Activated T-helper 17 cell treated with anti-CD3 and anti-CD28 coated beads, Interleukin-2, amount 50 U/mL, for 72 hours (primary cell): Measurements from ENCODE around the gene S100A4. TPM values are rescaled to one million over a fixed set of nuclear protein-coding genes. Genes with fewer than 3 reads are reported as not detected.

Experiments used
- ATAC-seq: fragments of 150-1000 bp; cut with Tn5 transposase; replicated peaks from 2 replicates; pipeline ENCODE4 v1.10.0; 2021; ENCODE audit warnings: mild to moderate bottlenecking, moderate library complexity
- H3K27ac Mint-ChIP-seq: one replicate; pipeline ENCODE4 v1.8.0; 2022; ENCODE audit warnings: mixed read lengths
- H3K27me3 Mint-ChIP-seq: one replicate; pipeline ENCODE4 v1.8.0; 2022; ENCODE audit warnings: mixed read lengths
- H3K36me3 Mint-ChIP-seq: one replicate; pipeline ENCODE4 v1.8.0; 2022; ENCODE audit warnings: low read depth, mild to moderate bottlenecking, mixed read lengths
- H3K4me1 Mint-ChIP-seq: one replicate; pipeline ENCODE4 v1.8.0; 2022; ENCODE audit warnings: mixed read lengths
- H3K4me3 Mint-ChIP-seq: one replicate; pipeline ENCODE4 v1.8.0; 2022; ENCODE audit warnings: mild to moderate bottlenecking, mixed read lengths
- H3K9me3 Mint-ChIP-seq: one replicate; pipeline ENCODE4 v1.8.0; 2022; ENCODE audit warnings: mixed read lengths
- total RNA-seq, 2 donors: library from RNA; stranded (reverse); gene quantifications; one replicate each; pipeline ENCODE4 v1.2.3, GENCODE V29; 2022

The S100A4 gene
- total RNA-seq, 2 donors from 2014 or later = 1,035 to 1,445 TPM

DNA sequence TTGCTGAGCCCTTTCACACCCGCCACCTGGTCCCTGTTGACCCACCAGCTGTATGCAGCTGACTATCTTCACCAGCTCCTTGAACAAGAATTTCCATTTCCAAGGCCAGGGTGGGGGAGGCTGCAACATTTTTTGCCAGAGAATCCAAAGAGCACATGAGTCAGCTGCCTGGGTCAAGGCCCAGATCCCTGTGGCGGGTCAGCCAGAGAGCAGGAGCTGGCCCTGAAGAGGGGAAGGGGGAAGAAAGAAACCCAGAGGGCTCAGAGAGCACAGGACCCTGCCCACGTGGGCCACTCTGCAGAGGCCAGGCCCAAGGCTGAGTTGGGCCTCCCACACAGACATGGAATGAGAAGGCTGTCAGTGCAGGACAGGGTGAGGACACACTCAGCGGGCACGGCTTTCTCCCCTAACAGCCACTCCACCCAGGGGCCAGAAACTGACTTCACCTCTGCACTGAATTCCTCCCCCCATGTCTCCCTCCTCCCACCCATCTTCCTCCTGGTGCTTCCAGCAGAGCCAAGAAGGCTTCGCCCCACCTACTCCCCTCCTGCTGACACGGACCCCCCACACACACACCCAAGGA lies 38.7 kb downstream of the S100A4 start:
- H3K9me3 Mint-ChIP-seq = no peaks in the 10 kb centered on the region
- no peaks in the 10 kb centered on the region for H3K36me3 Mint-ChIP-seq
- H3K4me3 Mint-ChIP-seq = no peak overlapping the region
- H3K27ac Mint-ChIP-seq = no peak overlapping the region
- H3K4me1 Mint-ChIP-seq = no peaks in the 10 kb centered on the region
- no peak for ATAC-seq
- no peaks in the 10 kb centered on the region for H3K27me3 Mint-ChIP-seq

DNA sequence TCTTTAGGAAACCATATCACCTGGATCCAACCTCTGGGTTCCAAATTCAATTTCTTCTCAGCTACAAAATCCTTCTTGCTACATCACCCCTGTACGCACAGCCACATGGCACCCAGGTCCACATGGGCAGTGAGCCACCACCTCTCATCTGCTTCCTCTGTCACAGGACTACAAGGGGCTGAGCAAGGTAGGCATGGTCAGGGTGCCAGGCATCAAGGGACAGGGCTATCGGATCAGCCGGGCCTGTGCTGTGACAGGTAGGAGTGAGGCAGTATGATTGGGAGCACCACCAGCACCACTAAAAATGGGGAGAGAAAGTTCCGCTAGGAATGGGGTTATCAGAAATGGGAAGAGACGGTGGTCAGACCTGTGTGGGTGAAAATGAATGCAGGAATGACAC lies 39.2 kb downstream of the S100A4 start:
- no peaks in the 10 kb centered on the region for H3K36me3 Mint-ChIP-seq
- no peak overlapping the region for H3K27ac Mint-ChIP-seq
- H3K27me3 Mint-ChIP-seq = no peaks in the 10 kb centered on the region
- no peak for ATAC-seq
- no peak overlapping the region for H3K4me3 Mint-ChIP-seq
- no peaks in the 10 kb centered on the region for H3K9me3 Mint-ChIP-seq
- H3K4me1 Mint-ChIP-seq = no peaks in the 10 kb centered on the region

DNA sequence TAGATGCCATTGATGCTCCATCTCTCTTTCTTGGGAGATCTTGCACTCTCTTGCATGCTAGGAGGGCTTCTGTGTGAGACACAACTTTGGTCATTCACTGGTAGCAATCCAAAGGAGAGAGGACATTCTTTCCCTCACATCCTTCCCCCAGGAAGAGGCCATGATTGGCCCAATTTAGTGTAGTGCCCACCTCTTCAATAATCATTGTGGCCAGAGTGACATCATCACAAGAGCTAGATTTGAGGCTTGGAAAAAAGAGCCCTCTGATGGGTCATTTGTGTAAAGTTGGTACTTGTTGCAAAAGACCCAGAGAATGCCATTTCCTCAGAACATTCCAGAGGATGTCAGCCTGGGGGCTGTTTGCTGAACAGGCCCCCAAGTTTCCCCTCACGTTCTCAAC lies 40.0 kb downstream of the S100A4 start:
- H3K27me3 Mint-ChIP-seq = no peaks in the 10 kb centered on the region
- no peak for ATAC-seq
- no peaks in the 10 kb centered on the region for H3K4me1 Mint-ChIP-seq
- H3K27ac Mint-ChIP-seq = no peak overlapping the region
- no peak overlapping the region for H3K4me3 Mint-ChIP-seq
- H3K9me3 Mint-ChIP-seq = no peaks in the 10 kb centered on the region
- no peaks in the 10 kb centered on the region for H3K36me3 Mint-ChIP-seq

DNA sequence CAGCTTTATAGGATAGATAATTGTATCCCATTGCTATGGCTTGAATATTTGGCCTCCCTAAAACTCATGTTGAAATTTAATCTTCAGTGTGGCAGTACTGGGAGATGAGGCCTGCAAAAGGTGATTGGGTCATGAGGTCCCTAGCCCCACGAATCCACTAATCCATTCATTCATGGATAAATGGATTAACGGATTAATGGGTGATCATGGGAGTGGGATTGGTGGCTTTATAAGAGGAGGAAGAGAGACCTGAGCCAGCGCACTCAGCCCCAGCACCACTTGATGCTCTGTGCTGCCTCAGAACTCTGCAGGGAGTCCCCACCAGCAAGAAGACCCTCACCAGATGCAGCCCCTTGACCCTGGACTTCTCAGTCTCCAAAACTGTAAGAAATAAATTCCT lies 41.8 kb downstream of the S100A4 start:
- H3K4me1 Mint-ChIP-seq = no peaks in the 10 kb centered on the region
- no peak overlapping the region for H3K4me3 Mint-ChIP-seq
- no peak for ATAC-seq
- H3K27ac Mint-ChIP-seq = no peak overlapping the region
- H3K27me3 Mint-ChIP-seq = peaks cover 8% of the 10 kb centered on the region
- H3K36me3 Mint-ChIP-seq = no peaks in the 10 kb centered on the region
- no peaks in the 10 kb centered on the region for H3K9me3 Mint-ChIP-seq

DNA sequence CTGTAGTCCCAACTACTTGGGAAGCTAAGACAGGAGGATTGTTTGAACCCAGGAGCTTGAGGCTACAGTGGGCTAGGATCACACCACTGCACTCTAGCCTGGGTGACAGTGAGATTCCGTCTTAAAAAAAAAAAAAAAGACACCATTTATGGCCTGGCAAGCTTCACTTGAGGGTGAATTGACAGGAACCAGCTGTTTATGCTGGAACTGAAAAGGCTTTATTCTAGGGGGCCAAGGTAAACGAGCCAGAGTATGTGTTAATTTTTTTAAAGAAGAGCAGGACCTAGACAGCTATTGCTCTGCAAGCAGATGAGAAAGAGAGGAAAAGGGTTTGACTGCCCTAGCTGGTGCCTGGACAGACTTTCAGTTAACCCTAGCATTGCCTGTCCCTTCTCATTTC lies 46.9 kb downstream of the S100A4 start:
- no peaks in the 10 kb centered on the region for H3K36me3 Mint-ChIP-seq
- no peaks in the 10 kb centered on the region for H3K9me3 Mint-ChIP-seq
- H3K4me1 Mint-ChIP-seq = no peaks in the 10 kb centered on the region
- H3K27ac Mint-ChIP-seq = no peak overlapping the region
- peaks cover 22% of the 10 kb centered on the region for H3K27me3 Mint-ChIP-seq
- ATAC-seq = no peak
- H3K4me3 Mint-ChIP-seq = no peak overlapping the region

DNA sequence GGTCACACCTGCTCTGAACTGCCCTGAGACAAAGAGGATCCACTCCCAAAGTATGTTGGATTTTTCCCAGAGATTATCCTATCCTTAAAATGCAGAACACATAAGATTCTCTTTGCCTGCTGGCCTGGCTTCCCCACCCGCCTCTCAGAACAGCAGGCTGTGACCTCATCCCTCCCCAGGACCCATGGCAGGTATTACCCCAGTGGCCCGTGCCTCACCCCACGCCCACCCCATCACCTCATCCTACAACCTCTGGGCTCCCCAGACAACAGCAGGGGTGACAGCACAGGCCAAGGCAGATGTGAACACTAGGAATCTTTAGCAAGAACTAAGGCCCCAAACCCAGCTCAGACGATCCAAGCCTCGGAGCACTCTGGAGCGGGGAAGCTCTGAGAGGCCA lies 50.1 kb downstream of the S100A4 start:
- Mint-ChIP-seq H3K9me3 (no peaks in the 10 kb centered on the region), H3K4me3 (no peak overlapping the region), H3K4me1 (no peaks in the 10 kb centered on the region), H3K36me3 (no peaks in the 10 kb centered on the region), H3K27ac (no peak overlapping the region), H3K27me3 (peaks cover 22% of the 10 kb centered on the region)
- no peak for ATAC-seq

DNA sequence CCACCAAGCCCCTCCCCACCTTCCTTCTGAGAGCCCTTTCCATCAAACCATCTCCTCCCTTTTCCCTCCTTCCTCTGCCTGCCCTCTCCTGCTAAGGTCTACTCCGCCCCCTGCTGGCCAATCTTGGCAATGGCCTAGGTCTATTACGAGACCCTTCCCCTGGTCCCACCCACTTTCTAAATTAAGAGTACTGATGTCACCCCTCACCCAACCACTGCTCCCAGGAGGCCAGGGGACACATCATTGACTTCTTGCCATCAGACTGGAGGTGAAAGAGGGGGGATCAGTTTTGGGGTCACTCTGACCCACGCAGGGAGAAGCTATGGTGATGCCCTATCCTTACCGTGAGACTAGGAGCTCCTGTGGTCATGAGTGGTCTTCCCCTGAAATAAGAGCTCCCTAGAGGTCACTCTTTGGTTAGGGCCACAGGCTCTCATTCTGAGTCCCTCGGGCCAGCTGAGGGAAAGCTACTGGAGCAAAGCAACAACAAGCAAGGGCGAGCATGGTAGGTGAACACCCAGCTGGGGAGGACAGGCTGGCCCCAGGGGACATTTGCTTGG lies 50.5 kb downstream of the S100A4 start:
- peak; percentile 73 for ATAC-seq
- H3K9me3 Mint-ChIP-seq = no peaks in the 10 kb centered on the region
- H3K36me3 Mint-ChIP-seq = no peaks in the 10 kb centered on the region
- no peak overlapping the region for H3K4me3 Mint-ChIP-seq
- no peaks in the 10 kb centered on the region for H3K4me1 Mint-ChIP-seq
- no peak overlapping the region for H3K27ac Mint-ChIP-seq
- H3K27me3 Mint-ChIP-seq = peaks cover 22% of the 10 kb centered on the region

Other genes starting within 250 kb of the S100A4 start
- not detected for gene PGLYRP3, start 232.9 kb downstream of the S100A4 start, total RNA-seq
- under 1 TPM; 0.22 to 0.26 TPM for gene PGLYRP4, start 197.0 kb downstream of the S100A4 start, total RNA-seq
- gene S100A9, start 188.0 kb downstream of the S100A4 start, total RNA-seq = under 1 TPM in 1 of 2 donors, not detected in 1; 0.66 TPM
- not detected for gene S100A12, start 170.2 kb downstream of the S100A4 start, total RNA-seq
- gene S100A8, start 154.7 kb downstream of the S100A4 start, total RNA-seq = not detected
- gene S100A7A, start 129.3 kb downstream of the S100A4 start, total RNA-seq = not detected
- not detected for gene S100A7, start 85.2 kb downstream of the S100A4 start, total RNA-seq
- gene S100A6, start 9.8 kb downstream of the S100A4 start, total RNA-seq = 100 to 1,000 TPM; 530 to 753 TPM
- gene S100A5, start 4.9 kb downstream of the S100A4 start, total RNA-seq = 1 to 10 TPM; 3.2 to 9.6 TPM
- not detected for gene S100A3, start 3.5 kb upstream of the S100A4 start, total RNA-seq
- gene S100A2, start 20.0 kb upstream of the S100A4 start, total RNA-seq = 10 to 100 TPM; 10.1 to 10.7 TPM
- not detected for gene S100A16, start 67.3 kb upstream of the S100A4 start, total RNA-seq
- under 1 TPM in 1 of 2 donors, not detected in 1; 0.71 TPM for gene S100A14, start 70.5 kb upstream of the S100A4 start, total RNA-seq
- 1 to 10 TPM; 6.8 to 7.9 TPM for gene S100A13, start 81.7 kb upstream of the S100A4 start, total RNA-seq
- gene S100A1, start 82.6 kb upstream of the S100A4 start, total RNA-seq = not detected
- 10 to 100 TPM; 70.6 to 88.6 TPM for gene CHTOP, start 88.3 kb upstream of the S100A4 start, total RNA-seq
- gene SNAPIN, start 112.9 kb upstream of the S100A4 start, total RNA-seq = 10 to 100 TPM; 27.3 to 29.0 TPM
- gene ILF2, start 125.2 kb upstream of the S100A4 start, total RNA-seq = 100 to 1,000 TPM; 153 to 245 TPM
- under 1 TPM in 1 of 2 donors, not detected in 1; 0.19 TPM for gene NPR1, start 132.9 kb upstream of the S100A4 start, total RNA-seq
- gene INTS3, start 182.2 kb upstream of the S100A4 start, total RNA-seq = 100 to 1,000 TPM in 1 of 2 donors, 10 to 100 TPM in 1; 49.5 to 103 TPM
- gene SLC27A3, start 229.6 kb upstream of the S100A4 start, total RNA-seq = 1 to 10 TPM; 9.7 to 9.8 TPM